HEK293 (cell line): ENCODE measurements around the gene INPP5F.

Source experiments
- GFI1B ChIP-seq: fragments of 450-650 bp; formaldehyde crosslinking; IDR thresholded peaks from 2 replicates; pipeline ENCODE4 v1.5.1; 2016; ENCODE audit warnings: missing biosample characterization, missing genetic modification characterization
- GLIS1 ChIP-seq: fragments of 450-650 bp; formaldehyde crosslinking; IDR thresholded peaks from 2 replicates; pipeline ENCODE4 v1.5.1; 2016; ENCODE audit warnings: missing biosample characterization, missing genetic modification characterization
- HOXC10 ChIP-seq: sonication (generic); formaldehyde crosslinking; IDR thresholded peaks from 2 replicates; pipeline ENCODE4 v1.8.1; 2023; ENCODE audit warnings: mild to moderate bottlenecking, missing genetic modification reagents
- MEIS1 ChIP-seq: sonication (generic); formaldehyde crosslinking; IDR thresholded peaks from 2 replicates; pipeline ENCODE4 v1.8.1; 2022; ENCODE audit warnings: missing genetic modification reagents, mild to moderate bottlenecking, borderline replicate concordance
- SCRT1 ChIP-seq: fragments of 450-650 bp; formaldehyde crosslinking; IDR thresholded peaks from 2 replicates; pipeline ENCODE4 v1.5.1; 2016; ENCODE audit warnings: missing biosample characterization, missing genetic modification characterization, borderline replicate concordance
- SP2 ChIP-seq: fragments of 450-650 bp; formaldehyde crosslinking; IDR thresholded peaks from 2 replicates; pipeline ENCODE4 v1.5.1; 2016; ENCODE audit warnings: missing biosample characterization, missing genetic modification characterization
- SP3 ChIP-seq: fragments of 450-650 bp; formaldehyde crosslinking; IDR thresholded peaks from 2 replicates; pipeline ENCODE4 v1.5.1; 2016; ENCODE audit warnings: missing biosample characterization, missing genetic modification characterization
- YY1 ChIP-seq: fragments of 450-650 bp; formaldehyde crosslinking; IDR thresholded peaks from 2 replicates; pipeline ENCODE4 v1.5.1; 2018; ENCODE audit warnings: missing biosample characterization, missing genetic modification characterization
- ZBTB17 ChIP-seq: fragments of 450-650 bp; formaldehyde crosslinking; IDR thresholded peaks from 2 replicates; pipeline ENCODE4 v1.5.1; 2016; ENCODE audit warnings: missing biosample characterization, missing genetic modification characterization
- ZBTB20 ChIP-seq: fragments of 450-650 bp; formaldehyde crosslinking; IDR thresholded peaks from 2 replicates; pipeline ENCODE4 v1.5.1; 2016; ENCODE audit warnings: missing biosample characterization, missing genetic modification characterization
- ZBTB48 ChIP-seq: fragments of 450-650 bp; formaldehyde crosslinking; IDR thresholded peaks from 2 replicates; pipeline ENCODE4 v1.5.1; 2016; ENCODE audit warnings: missing biosample characterization, missing genetic modification characterization
- ZBTB7A ChIP-seq: fragments of 450-650 bp; formaldehyde crosslinking; IDR thresholded peaks from 2 replicates; pipeline ENCODE4 v1.5.1; 2016; ENCODE audit warnings: low read depth, missing biosample characterization, missing genetic modification characterization
- ZBTB8A ChIP-seq: fragments of 450-650 bp; formaldehyde crosslinking; IDR thresholded peaks from 2 replicates; pipeline ENCODE4 v1.5.1; 2016; ENCODE audit warnings: missing biosample characterization, missing genetic modification characterization
- ZFP3 ChIP-seq: fragments of 450-650 bp; formaldehyde crosslinking; IDR thresholded peaks from 2 replicates; pipeline ENCODE4 v1.5.1; 2016; ENCODE audit warnings: low read depth, missing biosample characterization, missing genetic modification characterization
- ZIC2 ChIP-seq: fragments of 450-650 bp; formaldehyde crosslinking; IDR thresholded peaks from 2 replicates; pipeline ENCODE4 v1.5.1; 2016; ENCODE audit warnings: missing biosample characterization, missing genetic modification characterization
- ZNF133 ChIP-seq: fragments of 450-650 bp; formaldehyde crosslinking; IDR thresholded peaks from 2 replicates; pipeline ENCODE4 v1.5.1; 2016; ENCODE audit warnings: missing biosample characterization, missing genetic modification characterization
- ZNF184 ChIP-seq: fragments of 450-650 bp; IDR thresholded peaks from 2 replicates; pipeline ENCODE4 v1.5.1; 2018; ENCODE audit warnings: missing biosample characterization, mild to moderate bottlenecking, missing genetic modification characterization
- ZNF211 ChIP-seq: fragments of 450-650 bp; formaldehyde crosslinking; IDR thresholded peaks from 2 replicates; pipeline ENCODE4 v1.5.1; 2016; ENCODE audit warnings: low read depth, missing biosample characterization, missing genetic modification characterization
- ZNF341 ChIP-seq: fragments of 450-650 bp; formaldehyde crosslinking; IDR thresholded peaks from 2 replicates; pipeline ENCODE4; 2016; ENCODE audit warnings: low read depth, missing biosample characterization, missing genetic modification characterization
- ZNF416 ChIP-seq: fragments of 450-650 bp; formaldehyde crosslinking; IDR thresholded peaks from 2 replicates; pipeline ENCODE4 v1.5.1; 2016; ENCODE audit warnings: missing biosample characterization, missing genetic modification characterization
- ZNF510 ChIP-seq: fragments of 450-650 bp; formaldehyde crosslinking; IDR thresholded peaks from 2 replicates; pipeline ENCODE4 v1.5.1; 2018; ENCODE audit warnings: mild to moderate bottlenecking, missing genetic modification characterization, missing biosample characterization; ENCODE audit not compliant: insufficient replicate concordance
- ZNF600 ChIP-seq: fragments of 450-650 bp; formaldehyde crosslinking; IDR thresholded peaks from 2 replicates; pipeline ENCODE4 v1.5.1; 2016; ENCODE audit warnings: missing biosample characterization, missing genetic modification characterization
- ZNF629 ChIP-seq: fragments of 450-650 bp; formaldehyde crosslinking; IDR thresholded peaks from 2 replicates; pipeline ENCODE4 v1.5.1; 2017; ENCODE audit warnings: missing biosample characterization, missing genetic modification characterization
- ZNF664 ChIP-seq: fragments of 450-650 bp; formaldehyde crosslinking; IDR thresholded peaks from 2 replicates; pipeline ENCODE4 v1.5.1; 2016; ENCODE audit warnings: missing biosample characterization, missing genetic modification characterization
- ZNF670 ChIP-seq: fragments of 450-650 bp; formaldehyde crosslinking; IDR thresholded peaks from 2 replicates; pipeline ENCODE4 v1.5.1; 2016; ENCODE audit warnings: missing biosample characterization, missing genetic modification characterization, low read depth
- ZNF707 ChIP-seq: fragments of 450-650 bp; formaldehyde crosslinking; IDR thresholded peaks from 2 replicates; pipeline ENCODE4 v1.5.1; 2016; ENCODE audit warnings: missing biosample characterization, missing genetic modification characterization
- ZNF747 ChIP-seq: fragments of 450-650 bp; formaldehyde crosslinking; IDR thresholded peaks from 2 replicates; pipeline ENCODE4 v1.5.1; 2016; ENCODE audit warnings: missing biosample characterization, missing genetic modification characterization
- ZNF76 ChIP-seq: fragments of 450-650 bp; formaldehyde crosslinking; IDR thresholded peaks from 2 replicates; pipeline ENCODE4; 2016; ENCODE audit warnings: low read depth, missing biosample characterization, missing genetic modification characterization, borderline replicate concordance
- ZNF768 ChIP-seq: fragments of 450-650 bp; formaldehyde crosslinking; IDR thresholded peaks from 2 replicates; pipeline ENCODE4 v1.5.1; 2018; ENCODE audit warnings: missing biosample characterization, mild to moderate bottlenecking, missing genetic modification characterization
- ZNF843 ChIP-seq: fragments of 450-650 bp; formaldehyde crosslinking; IDR thresholded peaks from 2 replicates; pipeline ENCODE4 v1.5.1; 2016; ENCODE audit warnings: missing biosample characterization, missing genetic modification characterization
- ZSCAN30 ChIP-seq: fragments of 450-650 bp; IDR thresholded peaks from 2 replicates; pipeline ENCODE4 v1.5.1; 2018; ENCODE audit warnings: missing biosample characterization, mild to moderate bottlenecking, missing genetic modification characterization, moderate library complexity
- TF ChIP-seq, protein P1 (sequence below): fragments of 450-650 bp; formaldehyde crosslinking; IDR thresholded peaks from 2 replicates; pipeline ENCODE4 v1.5.1; 2016; ENCODE audit warnings: missing biosample characterization, missing genetic modification characterization
- TF ChIP-seq, protein P2 (sequence below): fragments of 450-650 bp; formaldehyde crosslinking; IDR thresholded peaks from 2 replicates; pipeline ENCODE4 v1.5.1; 2016; ENCODE audit warnings: missing biosample characterization, missing genetic modification characterization
- TF ChIP-seq, protein P3 (sequence below): fragments of 450-650 bp; formaldehyde crosslinking; IDR thresholded peaks from 2 replicates; pipeline ENCODE4 v1.5.1; 2016; ENCODE audit warnings: missing biosample characterization, missing genetic modification characterization, borderline replicate concordance

The INPP5F gene

DNA sequence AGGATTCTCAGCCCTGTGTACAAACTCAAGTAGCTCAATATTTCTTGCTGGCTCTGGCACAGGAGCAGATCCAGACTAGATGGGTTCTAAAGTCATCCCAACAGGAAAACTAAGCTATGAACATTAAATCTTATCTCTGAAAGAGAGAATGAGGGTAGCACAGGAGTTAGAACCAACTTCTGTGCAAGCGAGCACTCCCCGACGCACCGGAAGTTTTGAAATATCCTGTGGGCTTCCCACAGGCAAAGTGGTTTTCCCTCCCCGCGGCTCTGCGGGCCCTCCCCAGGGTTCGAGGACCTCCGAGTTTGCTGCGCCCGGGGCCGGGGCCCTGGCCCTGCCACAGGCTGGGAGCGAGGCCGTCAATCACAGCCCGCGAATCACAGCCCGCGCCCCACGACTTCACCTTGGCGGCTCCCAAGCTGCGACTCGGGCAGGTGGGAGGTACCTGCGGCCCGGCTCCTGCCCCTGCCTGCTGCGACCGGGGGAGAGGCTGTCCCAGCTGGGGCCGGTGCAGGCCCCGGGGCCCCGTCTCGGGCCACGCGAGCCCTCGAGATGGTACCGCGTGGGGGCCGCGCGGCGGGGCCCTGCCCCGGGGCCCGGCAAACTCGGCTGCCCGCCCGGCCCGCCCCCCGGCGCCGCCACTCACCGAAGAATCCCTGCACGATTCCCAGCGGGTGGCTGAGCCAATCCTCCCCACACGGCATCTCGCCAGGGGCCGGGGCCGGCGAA is 146.2 kb downstream of the INPP5F start (continued):
- TF ChIP-seq ZNF629 (tag by site-specific recombination): 0 out of 2 replicates have a peak, but pooled peaks have one; percentile 19
- TF ChIP-seq SCRT1: no peak
- no peak for TF ChIP-seq YY1 (tag by site-specific recombination)
- TF ChIP-seq ZNF664 (tag by site-specific recombination): no peak
- no peak for TF ChIP-seq ZNF768 (tag by site-specific recombination)
- TF ChIP-seq ZNF670 (tag by site-specific recombination): no peak
- no peak for TF ChIP-seq ZNF211
- TF ChIP-seq, protein P1, sequence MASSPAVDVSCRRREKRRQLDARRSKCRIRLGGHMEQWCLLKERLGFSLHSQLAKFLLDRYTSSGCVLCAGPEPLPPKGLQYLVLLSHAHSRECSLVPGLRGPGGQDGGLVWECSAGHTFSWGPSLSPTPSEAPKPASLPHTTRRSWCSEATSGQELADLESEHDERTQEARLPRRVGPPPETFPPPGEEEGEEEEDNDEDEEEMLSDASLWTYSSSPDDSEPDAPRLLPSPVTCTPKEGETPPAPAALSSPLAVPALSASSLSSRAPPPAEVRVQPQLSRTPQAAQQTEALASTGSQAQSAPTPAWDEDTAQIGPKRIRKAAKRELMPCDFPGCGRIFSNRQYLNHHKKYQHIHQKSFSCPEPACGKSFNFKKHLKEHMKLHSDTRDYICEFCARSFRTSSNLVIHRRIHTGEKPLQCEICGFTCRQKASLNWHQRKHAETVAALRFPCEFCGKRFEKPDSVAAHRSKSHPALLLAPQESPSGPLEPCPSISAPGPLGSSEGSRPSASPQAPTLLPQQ (tag by site-specific recombination): 0 out of 2 replicates have a peak, but pooled peaks have one; percentile 21
- TF ChIP-seq ZNF341 (tag by site-specific recombination): peak; percentile 42; the same call in 1 of the 2 replicates
- TF ChIP-seq ZNF184 (tag by site-specific recombination): no peak
- peak; percentile 96 for TF ChIP-seq SP2 (tag by site-specific recombination)
- no peak for TF ChIP-seq ZNF510 (tag by site-specific recombination)
- TF ChIP-seq SP3 (tag by site-specific recombination): peak; percentile 27; the same call in 1 of the 2 replicates
- TF ChIP-seq ZNF747: no peak
- TF ChIP-seq ZNF416: no peak
- TF ChIP-seq ZBTB7A: no peak
- peak; percentile 87 for TF ChIP-seq ZNF133
- TF ChIP-seq, protein P2, sequence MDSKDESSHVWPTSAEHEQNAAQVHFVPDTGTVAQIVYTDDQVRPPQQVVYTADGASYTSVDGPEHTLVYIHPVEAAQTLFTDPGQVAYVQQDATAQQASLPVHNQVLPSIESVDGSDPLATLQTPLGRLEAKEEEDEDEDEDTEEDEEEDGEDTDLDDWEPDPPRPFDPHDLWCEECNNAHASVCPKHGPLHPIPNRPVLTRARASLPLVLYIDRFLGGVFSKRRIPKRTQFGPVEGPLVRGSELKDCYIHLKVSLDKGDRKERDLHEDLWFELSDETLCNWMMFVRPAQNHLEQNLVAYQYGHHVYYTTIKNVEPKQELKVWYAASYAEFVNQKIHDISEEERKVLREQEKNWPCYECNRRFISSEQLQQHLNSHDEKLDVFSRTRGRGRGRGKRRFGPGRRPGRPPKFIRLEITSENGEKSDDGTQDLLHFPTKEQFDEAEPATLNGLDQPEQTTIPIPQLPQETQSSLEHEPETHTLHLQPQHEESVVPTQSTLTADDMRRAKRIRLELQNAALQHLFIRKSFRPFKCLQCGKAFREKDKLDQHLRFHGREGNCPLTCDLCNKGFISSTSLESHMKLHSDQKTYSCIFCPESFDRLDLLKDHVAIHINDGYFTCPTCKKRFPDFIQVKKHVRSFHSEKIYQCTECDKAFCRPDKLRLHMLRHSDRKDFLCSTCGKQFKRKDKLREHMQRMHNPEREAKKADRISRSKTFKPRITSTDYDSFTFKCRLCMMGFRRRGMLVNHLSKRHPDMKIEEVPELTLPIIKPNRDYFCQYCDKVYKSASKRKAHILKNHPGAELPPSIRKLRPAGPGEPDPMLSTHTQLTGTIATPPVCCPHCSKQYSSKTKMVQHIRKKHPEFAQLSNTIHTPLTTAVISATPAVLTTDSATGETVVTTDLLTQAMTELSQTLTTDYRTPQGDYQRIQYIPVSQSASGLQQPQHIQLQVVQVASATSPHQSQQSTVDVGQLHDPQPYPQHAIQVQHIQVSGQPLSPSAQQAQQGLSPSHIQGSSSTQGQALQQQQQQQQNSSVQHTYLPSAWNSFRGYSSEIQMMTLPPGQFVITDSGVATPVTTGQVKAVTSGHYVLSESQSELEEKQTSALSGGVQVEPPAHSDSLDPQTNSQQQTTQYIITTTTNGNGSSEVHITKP (tag by site-specific recombination): peak; percentile 88
- peak; percentile 43; the same call in 1 of the 2 replicates for TF ChIP-seq GLIS1 (tag by site-specific recombination)
- no peak for TF ChIP-seq ZFP3 (tag by site-specific recombination)
- no peak; the same call in 1 of the 2 replicates for TF ChIP-seq MEIS1 (CRISPR knock-in tag)
- no peak for TF ChIP-seq ZNF707
- TF ChIP-seq HOXC10: no peak
- TF ChIP-seq ZBTB17: peak; percentile 50
- TF ChIP-seq, protein P3, sequence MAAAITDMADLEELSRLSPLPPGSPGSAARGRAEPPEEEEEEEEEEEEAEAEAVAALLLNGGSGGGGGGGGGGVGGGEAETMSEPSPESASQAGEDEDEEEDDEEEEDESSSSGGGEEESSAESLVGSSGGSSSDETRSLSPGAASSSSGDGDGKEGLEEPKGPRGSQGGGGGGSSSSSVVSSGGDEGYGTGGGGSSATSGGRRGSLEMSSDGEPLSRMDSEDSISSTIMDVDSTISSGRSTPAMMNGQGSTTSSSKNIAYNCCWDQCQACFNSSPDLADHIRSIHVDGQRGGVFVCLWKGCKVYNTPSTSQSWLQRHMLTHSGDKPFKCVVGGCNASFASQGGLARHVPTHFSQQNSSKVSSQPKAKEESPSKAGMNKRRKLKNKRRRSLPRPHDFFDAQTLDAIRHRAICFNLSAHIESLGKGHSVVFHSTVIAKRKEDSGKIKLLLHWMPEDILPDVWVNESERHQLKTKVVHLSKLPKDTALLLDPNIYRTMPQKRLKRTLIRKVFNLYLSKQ (tag by site-specific recombination): no peak
- TF ChIP-seq ZNF600 (tag by site-specific recombination): no peak
- TF ChIP-seq ZBTB48: 0 out of 2 replicates have a peak, but pooled peaks have one; percentile 22
- peak; percentile 33; the same call in 1 of the 2 replicates for TF ChIP-seq GFI1B
- peak; percentile 93 for TF ChIP-seq ZIC2 (tag by site-specific recombination)
- TF ChIP-seq ZNF76: 0 out of 2 replicates have a peak, but pooled peaks have one; percentile 14
- peak; percentile 61 for TF ChIP-seq ZBTB8A (tag by site-specific recombination)
- TF ChIP-seq ZNF843 (tag by site-specific recombination): no peak
- peak; percentile 98 for TF ChIP-seq ZBTB20 (tag by site-specific recombination)
- 0 out of 2 replicates have a peak, but pooled peaks have one; percentile 56 for TF ChIP-seq ZSCAN30
